Measurements from ENCODE around the gene ISG20.
"Not testable (repeated sequence)": the region's sequence is repeated elsewhere in the genome, so short reads cannot be mapped to it uniquely, and the experiment has no call there.

Gene ISG20

DNA sequence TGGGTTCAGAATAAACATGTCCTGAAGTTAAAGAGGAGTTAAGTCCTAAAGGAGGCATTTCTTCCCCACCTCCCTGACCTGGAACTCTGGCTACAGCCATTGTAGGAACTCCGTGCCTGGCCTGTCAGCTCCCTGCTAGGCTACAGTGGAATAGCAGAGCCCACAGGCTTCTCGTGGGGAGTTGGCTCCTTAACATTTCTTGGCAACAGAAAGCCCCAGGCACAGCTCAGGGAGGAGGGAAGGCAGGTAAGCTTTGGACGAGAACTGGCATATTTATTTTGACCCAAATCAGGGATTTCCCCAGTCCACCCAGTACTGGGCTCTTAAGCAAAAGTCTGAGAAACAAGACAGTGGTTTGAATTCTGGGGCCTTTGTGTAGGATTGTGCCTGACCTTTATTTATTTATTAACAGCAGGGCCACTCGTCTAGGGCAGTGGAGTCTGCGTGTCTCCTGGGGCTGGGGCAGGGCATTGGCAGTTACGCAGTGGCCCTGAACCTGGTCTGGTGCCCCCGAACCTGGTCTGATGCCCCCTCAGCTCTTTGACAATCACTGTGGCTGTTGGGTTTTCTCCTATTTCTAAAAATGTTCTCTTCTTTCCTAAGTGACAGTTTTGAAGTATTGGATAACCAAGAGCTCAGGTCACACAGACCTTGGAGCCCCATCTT lies 7.9 kb upstream of the ISG20 start:
- DNase-seq, result peak; percentile 16
- in situ Hi-C loops (cut with MboI; ENCODE audit: low pct_unique_long_range_greater_than_20kb, low sequenced_read_pairs), result no loop called here

DNA sequence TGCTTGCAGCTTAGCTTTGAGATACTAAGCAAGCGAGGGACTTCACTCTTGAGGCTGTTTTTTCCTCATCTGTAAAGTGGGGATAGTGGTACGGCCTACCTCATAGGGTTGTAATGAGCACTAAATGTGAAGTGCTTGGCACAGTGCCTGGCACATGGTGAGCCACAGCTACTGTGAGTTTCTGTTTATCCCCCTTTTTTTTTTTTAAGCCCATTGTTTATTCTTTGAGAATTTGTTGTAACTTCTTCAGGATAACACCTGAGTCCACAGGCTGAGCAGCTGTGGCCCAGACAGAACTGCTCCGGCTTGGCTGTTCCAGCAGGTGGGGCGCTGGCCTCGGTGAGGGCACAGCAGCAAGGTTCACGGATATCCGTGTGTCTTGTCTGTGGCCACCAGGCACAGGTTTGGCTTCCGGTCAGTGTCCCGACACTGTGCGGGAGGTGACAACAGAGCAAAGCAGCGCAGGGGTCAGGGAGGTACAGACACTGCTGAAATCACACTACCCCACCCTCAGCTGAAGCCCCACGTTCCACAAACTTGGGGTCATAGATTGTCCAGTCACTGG lies 7.3 kb upstream of the ISG20 start:
- in situ Hi-C loops (cut with MboI; ENCODE audit: low pct_unique_long_range_greater_than_20kb, low sequenced_read_pairs), result no loop called here
- no peak for DNase-seq

DNA sequence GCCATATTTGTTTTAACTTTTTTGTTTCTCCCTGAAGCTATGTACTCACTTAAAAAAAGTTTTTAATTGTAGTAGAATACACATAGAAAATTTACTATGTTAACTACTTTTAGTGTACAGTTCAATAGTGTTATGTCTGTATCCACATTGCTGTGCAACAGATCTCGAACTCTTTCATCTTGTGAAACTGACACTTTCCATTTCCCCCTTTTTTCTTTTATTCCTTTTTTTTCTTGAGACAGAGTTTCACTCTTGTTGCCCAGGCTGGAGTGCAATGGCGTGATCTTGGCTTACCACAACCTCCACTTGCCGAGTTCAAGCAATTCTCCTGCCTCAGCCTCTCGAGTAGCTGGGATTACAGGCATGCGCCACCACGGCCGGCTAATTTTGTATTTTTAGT lies 6.0 kb upstream of the ISG20 start:
- DNase-seq; in situ Hi-C loops (cut with MboI; ENCODE audit: low pct_unique_long_range_greater_than_20kb, low sequenced_read_pairs): not testable (repeated sequence)

DNA sequence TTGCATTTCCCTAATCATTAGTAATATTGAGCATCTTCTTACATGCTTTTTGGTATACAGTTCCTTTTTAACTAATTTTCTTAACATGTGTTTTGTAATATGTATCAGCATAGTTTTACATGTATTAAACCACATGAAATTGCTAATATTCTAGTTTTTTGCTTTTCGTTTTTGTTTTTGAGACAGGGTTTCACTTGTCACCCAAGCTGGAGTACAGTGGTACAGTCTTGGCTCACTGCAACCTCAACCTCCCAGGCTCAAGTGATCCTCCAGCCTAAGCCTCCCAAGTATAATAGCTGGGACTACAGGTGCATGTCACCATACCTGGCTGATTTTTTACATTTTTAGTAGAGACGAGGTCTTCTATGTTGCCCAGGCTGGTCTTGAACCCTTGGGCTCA lies 4.4 kb upstream of the ISG20 start:
- in situ Hi-C loops (cut with MboI; ENCODE audit: low pct_unique_long_range_greater_than_20kb, low sequenced_read_pairs), result no loop called here
- no peak for DNase-seq

DNA sequence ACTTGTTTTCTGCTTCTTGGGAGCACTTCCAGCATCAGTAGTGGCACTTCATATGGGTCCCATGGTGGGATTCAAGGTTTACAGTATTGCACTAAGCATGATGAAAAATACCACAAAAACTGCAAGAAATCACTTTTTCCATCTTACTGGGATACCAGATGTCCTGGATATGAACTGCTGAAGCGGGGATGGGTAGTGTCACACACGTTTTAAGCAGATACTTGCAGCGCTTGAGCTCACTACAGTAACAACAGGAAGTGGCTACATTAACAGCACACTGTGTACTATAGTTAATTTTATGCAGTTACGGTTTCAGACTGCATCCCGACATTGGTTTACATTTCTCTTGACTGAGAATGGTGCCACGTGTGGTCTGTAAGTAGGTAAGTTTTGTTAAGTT lies 3.5 kb upstream of the ISG20 start:
- in situ Hi-C loops (cut with MboI; ENCODE audit: low pct_unique_long_range_greater_than_20kb, low sequenced_read_pairs), result no loop called here

DNA sequence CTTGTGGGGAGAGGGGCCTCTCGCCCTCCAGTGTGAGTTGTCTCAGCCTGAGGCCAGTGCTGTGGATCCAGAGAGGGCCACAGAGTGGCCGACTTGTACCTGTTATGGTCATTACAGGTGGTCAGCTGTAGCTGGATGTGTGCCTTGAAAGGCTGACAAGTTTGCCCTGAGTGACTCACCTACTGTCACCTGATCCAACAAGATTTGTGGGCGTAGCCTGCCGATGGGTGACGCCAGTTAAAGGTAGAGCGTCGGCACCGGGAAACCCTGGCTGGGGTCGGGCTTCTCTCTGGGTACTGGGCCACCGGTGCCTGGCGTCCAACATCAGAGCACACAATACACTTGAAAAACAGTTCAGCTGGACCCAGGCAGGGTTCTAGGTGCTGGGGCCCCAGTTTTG lies 2.8 kb upstream of the ISG20 start:
- in situ Hi-C loops (cut with MboI; ENCODE audit: low pct_unique_long_range_greater_than_20kb, low sequenced_read_pairs), result no loop called here
- DNase-seq, result no peak

More for the DNA sequence above, 3.5 kb upstream of the ISG20 start:
- peak; percentile 53 for DNase-seq

DNA sequence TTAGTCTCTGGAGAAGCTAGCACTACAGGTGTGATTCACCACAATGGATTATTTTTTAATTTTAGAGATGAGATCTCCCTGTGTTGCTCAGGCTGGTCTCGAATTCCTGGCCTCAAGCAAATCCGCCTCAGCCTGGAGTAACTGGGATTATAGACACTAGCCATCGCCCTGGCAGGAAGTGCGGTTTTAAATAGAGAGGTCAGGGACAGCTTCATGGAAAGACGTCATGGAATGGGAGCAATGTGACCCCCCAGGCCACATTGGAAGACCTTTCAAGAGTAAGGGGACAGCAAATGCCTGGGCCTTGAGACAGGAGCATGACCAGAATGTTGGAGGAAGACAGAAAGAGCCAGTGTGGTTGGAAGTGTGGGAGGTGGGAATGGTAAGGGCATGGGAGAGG lies 2.2 kb upstream of the ISG20 start:
- peak; percentile 36 for DNase-seq
- in situ Hi-C loops (cut with MboI; ENCODE audit: low pct_unique_long_range_greater_than_20kb, low sequenced_read_pairs), result no loop called here

DNA sequence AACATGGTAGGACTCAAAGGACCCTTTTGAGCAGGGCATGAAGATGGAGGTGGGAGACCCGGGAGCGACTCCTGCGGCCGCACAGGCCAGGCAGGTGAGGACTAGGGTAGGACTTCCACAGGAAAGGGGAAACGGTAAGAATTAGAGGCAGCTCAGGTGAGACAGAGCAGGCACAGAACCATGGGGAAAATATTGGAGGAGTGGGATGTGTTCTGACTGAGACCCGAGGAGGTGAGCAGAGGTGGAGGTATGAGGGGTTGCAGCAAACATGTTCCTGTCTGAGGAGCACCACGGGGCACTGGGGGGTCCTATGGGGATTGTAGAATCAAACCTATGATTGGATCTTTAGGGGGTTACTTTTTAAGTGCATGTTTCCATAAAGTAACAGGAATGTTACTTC lies 1.4 kb upstream of the ISG20 start:
- no peak for DNase-seq
- in situ Hi-C loops (cut with MboI; ENCODE audit: low pct_unique_long_range_greater_than_20kb, low sequenced_read_pairs), result no loop called here

DNA sequence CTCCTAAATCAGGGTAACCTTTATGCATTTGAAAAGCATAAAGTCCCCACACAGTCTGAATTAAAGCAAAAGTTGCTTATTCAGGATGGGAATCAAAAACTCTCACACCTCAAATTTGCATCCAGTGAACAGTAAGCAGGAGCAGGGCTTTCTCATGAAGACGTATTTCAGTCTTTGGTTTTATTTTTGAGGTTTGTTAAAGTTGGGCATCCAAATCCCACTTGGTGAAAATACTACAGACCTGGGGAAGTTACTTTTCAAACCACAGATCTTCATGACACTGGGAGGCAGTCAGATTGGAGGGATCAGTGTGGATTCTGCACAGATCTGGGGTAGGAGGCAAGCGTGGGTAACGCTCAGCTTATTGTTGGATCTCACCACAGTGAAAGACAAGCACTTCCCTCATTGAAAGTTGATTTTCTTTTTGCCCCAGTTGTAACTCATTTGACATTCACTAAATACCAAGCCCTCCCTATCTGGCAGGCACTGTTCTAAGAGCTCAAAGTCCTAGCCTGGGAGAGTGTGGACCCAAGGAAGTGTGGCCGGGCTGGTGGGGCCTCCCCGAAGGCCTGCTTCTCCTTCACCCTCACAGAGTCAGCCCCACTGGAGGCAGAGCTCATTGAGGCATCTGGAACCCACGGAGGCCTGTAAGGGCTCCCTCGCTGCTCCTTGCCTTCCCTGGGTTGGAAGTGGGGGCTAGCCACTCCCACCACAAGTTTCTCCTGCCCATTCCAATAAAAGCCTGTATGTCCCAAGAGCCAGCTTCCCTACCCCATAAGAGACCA lies 783 bp upstream of the ISG20 start:
- in situ Hi-C loops (cut with MboI; ENCODE audit: low pct_unique_long_range_greater_than_20kb, low sequenced_read_pairs), result no loop called here
- DNase-seq, result peak; percentile 37

DNA sequence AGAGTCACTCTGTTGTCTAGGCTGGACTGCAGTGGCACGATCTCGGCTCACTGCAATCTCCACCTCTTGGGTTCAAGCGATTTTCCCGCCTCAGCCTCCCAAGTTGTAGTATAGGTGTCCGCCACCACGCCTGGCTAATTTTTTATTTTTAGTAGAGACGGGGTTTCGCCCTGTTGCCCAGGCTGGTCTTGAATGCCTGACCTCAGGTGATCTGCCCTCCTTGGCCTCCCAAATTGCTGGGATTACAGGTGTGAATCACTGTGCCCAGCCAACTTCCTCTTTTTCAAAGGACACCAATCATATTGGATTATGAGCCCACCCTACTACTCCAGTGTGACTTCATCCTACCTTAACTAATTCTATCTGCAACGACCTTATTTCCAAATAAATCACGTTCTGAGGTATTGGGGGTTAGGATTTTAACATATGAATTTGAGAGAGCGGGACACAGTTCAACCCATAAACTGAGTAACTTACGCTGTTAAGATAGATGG lies 3.2 kb downstream of the ISG20 start:
- DNase-seq, result no peak
- in situ Hi-C loops (cut with MboI; ENCODE audit: low pct_unique_long_range_greater_than_20kb, low sequenced_read_pairs), result no loop called here

DNA sequence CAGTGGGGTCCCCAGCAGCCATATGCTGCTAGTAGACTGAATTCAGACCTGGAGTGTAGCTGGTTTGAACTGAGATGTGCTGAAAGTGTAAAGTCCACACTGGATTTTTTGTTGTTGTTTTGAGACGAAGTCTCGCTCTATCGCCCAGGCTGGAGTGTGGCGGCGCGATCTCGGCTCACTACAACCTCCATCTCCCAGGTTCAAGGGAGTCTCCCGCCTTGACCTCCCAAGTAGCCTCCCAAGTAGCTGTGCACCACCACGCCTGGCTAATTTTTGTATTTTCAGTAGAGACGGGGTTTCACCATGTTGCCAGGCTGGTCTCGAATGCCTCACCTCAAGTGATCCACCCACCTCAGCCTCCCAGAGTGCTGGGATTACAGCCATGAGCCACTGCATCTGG lies 3.7 kb downstream of the ISG20 start:
- in situ Hi-C loops (cut with MboI; ENCODE audit: low pct_unique_long_range_greater_than_20kb, low sequenced_read_pairs); DNase-seq: not testable (repeated sequence)

DNA sequence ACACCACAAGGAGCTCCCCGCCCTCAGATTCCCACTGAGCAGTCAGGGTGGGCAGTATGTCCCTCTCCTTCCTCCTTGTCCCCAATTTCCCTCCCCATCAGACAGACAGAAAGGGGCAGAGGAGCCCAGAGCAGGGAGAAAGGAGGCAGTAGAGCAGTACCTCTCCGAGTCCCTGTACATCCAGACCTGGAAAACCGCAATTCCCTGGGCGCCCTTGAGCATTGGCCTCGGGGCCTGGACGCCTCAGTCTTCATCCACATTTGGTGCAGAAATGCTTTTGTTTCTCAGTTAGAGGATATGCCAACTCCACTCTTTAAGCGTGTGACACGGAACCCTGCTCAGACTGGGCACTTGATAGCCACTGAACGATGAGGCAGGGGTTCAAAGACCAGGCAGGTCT lies 5.9 kb downstream of the ISG20 start:
- in situ Hi-C loops (cut with MboI; ENCODE audit: low pct_unique_long_range_greater_than_20kb, low sequenced_read_pairs), result no loop called here
- no peak for DNase-seq

DNA sequence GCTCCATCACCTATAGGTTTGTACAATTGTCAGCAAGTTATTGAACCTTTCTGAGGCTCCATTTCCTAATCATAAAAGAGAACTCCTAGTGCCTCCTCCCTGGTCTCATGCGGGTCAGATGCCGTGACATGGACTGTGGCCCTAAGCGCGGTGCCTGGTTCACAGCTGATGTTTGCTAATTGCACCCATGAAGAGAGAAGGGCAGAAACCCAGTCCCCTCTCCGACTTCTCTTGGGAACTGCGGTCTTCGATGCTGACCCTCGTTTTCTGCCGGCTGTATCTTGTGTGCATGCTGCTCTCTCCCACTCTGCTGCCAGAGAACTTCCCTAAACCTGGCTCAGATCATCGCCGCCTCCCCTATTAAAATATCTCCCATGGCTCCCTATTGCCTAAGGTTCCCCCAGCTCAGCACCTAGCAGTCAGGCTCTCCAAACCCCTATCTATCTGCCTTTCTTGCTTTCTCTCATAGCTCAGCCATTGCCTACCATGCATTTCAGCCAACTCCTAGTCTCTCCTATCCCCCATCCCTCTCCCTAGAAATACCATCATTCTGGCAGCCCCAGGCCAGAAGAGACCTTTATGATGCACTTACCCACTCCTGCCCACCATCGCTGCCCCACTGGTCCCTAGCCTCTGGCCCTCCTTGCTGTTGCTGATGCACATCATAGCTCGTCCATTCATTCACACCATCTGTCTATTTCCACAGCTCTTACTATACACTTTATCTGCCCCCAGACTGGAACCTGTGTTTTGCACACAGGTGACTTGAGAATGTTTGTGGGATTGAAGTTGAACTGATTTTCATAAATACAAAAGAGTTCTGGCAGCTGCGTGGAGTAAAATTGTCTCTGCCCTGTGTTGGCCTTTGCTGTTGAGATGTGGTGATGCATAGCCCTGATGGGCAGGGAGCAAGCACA lies 6.6 kb downstream of the ISG20 start:
- in situ Hi-C loops (cut with MboI; ENCODE audit: low pct_unique_long_range_greater_than_20kb, low sequenced_read_pairs), result no loop called here
- no peak for DNase-seq

DNA sequence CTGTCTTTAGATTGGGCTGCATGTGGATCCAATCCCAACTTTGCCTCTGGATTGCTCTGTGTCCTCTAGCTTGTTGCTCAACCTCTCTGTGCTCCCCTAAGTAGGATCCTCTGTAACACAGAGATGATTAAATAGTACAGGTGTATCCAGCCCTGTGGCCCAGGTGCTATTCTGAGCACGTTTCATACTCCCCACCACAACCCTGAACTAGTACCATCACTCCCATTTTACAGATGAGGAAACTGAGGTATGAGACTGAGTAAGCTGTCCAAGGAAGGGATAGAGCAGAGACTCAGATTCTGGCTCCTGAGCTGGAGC lies 7.2 kb downstream of the ISG20 start:
- no peak for DNase-seq
- in situ Hi-C loops (cut with MboI; ENCODE audit: low pct_unique_long_range_greater_than_20kb, low sequenced_read_pairs), result no loop called here

DNA sequence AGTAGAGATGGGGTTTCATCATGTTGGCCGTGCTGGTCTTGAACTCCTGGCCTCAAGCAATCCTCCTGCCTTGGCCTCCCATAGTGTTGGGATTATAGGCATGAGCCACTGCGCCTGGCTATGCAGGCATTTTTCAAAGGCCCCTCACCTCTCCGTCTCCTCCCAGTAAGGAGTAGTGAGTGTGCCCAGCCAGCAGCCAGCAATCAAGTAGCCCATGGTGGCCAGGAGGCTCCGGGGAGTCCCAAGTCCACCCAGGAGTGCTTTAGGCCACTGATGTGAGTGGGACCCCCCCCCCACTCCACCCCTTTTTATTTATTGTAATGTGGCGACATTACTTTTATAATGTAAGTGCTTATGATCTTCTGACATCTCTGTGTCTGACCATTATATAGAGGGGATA lies 8.1 kb downstream of the ISG20 start:
- DNase-seq, result no peak
- in situ Hi-C loops (cut with MboI; ENCODE audit: low pct_unique_long_range_greater_than_20kb, low sequenced_read_pairs), result no loop called here

DNA sequence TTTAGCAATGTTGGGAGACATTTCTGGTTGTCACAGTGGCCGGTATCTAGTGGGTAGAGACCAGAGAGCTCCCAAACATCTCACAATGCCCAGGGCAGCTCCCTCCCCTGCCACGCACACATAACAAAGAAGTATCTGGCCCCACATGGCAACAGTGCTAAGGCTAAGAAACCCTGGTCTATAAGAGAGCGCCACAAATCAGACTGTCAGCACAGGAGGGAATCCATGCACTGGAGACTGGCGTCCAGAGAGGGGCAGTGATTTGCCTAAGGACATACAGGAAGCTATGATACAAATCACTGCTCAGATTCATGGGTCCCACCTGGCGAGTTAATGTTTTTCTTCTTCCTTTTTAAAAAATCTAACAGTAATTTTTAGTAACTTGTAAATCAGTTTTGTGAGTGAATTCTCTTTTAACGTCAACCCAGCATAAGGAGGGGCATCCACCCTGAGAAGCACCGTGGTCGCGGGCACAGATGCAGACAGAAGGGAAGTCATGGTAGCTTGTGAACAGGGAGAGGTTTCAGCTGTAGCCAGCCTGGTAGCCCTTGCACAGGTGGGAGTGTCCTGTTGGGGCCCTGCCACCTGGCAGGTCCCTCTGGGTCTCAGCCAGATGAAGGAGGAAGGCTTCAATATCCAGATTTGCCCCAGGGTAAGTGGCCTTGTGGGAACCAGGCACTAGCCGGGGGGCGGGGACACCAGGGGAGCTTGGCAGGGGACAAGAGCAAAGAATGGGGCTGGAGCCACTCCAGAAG lies 8.7 kb downstream of the ISG20 start:
- in situ Hi-C loops (cut with MboI; ENCODE audit: low pct_unique_long_range_greater_than_20kb, low sequenced_read_pairs), result no loop called here
- DNase-seq, result no peak

DNA sequence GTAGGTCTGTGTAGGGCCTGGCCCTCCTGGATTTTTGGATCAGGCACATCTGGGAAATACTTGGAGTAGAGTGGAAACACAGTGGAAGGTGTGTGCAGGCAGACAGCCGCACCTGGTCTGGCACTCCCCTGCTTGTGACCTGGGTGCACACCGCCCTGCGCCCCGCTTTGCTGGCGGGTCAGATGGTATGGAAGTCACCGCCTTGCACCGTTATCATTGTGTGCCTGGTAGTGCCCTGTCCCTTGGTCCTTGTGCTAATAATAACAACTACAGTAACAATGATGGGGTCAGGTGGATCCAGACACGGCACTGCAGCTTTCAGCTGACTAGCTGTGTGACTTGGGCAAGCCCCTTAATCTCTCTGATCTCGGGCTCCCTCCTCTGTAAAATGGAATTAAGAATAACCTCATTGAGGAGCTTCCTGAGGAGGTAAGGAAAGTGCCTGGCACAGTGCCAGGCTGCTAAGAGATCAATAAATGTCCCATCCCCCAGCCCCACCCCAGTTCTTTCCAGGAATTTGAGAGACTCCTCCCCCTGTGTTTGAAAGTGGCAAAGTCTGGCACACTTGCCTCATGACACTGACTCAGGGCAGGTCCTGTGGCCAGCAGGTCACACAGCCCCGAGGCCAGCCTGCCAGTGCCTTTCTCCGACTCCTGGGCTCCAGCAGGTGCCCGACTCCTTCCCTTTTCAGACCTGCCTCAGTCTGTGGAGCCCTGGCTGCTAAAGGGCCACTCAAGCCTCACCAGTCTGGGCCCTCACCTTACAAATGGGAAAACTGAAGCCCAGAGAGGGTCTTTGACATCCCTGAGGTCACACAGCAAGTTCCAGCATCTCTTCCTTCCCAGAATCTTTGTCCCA lies 9.8 kb downstream of the ISG20 start:
- in situ Hi-C loops (cut with MboI; ENCODE audit: low pct_unique_long_range_greater_than_20kb, low sequenced_read_pairs), result no loop called here
- no peak for DNase-seq

DNA sequence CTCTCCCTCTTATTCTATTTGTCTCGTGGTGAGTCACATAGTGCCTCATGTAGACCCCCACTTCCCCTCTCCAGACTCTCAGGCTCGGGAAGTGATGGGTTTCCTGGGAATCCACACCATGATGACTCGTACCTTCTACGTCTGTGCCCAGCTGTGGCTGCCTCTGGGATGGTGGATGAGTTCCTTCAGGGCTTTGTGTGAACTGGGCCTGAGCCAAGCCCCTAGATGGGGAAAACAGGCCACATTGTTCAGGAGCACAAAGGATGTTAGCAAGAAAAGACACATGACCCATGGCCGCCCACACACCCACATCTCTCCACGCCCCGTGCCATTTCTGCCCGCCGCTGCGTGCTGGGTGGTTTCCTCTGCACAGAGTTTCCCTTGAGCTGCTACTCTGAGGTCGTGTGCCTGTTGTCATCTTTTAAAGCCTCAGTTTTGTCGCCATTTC lies 10.5 kb downstream of the ISG20 start:
- no peak for DNase-seq
- in situ Hi-C loops (cut with MboI; ENCODE audit: low pct_unique_long_range_greater_than_20kb, low sequenced_read_pairs), result no loop called here

Data from KBM-7 (cell line).